HepG2 (cell line): ENCODE results near the gene OR10P1.

Experiments used
- ESRRA ChIP-seq: sonication (generic); formaldehyde crosslinking; IDR thresholded peaks from 2 replicates; pipeline ENCODE4 v1.5.1; 2020; ENCODE audit warnings: mild to moderate bottlenecking, low read depth, missing genetic modification reagents
- MED13 ChIP-seq: sonication (generic); formaldehyde crosslinking; IDR thresholded peaks from 2 replicates; pipeline ENCODE4 v1.5.0; 2020; ENCODE audit warnings: missing genetic modification reagents
- POLR2AphosphoS5 ChIP-seq: IDR thresholded peaks from 2 replicates; pipeline ENCODE4 v1.6.1; 2012; ENCODE audit warnings: low read depth, low read length
- SNAPC2 ChIP-seq: sonication (generic); formaldehyde crosslinking; IDR thresholded peaks from 2 replicates; pipeline ENCODE4 v1.8.1; 2022; ENCODE audit warnings: mild to moderate bottlenecking, missing genetic modification reagents
- TP53 ChIP-seq: sonication (generic); formaldehyde crosslinking; conservative IDR thresholded peaks from 2 replicates; pipeline ENCODE4 v1.4.0; 2020; ENCODE audit warnings: missing genetic modification reagents
- TF ChIP-seq, protein P1 (sequence below): sonication (generic); formaldehyde crosslinking; IDR thresholded peaks from 2 replicates; pipeline ENCODE4 v1.5.0; 2020; ENCODE audit warnings: mild to moderate bottlenecking, missing genetic modification reagents, moderate library complexity
- TF ChIP-seq, protein P2 (sequence below): sonication (generic); formaldehyde crosslinking; IDR thresholded peaks from 2 replicates; pipeline ENCODE4 v1.5.0; 2020; ENCODE audit warnings: missing genetic modification reagents, mild to moderate bottlenecking, borderline replicate concordance

DNA sequence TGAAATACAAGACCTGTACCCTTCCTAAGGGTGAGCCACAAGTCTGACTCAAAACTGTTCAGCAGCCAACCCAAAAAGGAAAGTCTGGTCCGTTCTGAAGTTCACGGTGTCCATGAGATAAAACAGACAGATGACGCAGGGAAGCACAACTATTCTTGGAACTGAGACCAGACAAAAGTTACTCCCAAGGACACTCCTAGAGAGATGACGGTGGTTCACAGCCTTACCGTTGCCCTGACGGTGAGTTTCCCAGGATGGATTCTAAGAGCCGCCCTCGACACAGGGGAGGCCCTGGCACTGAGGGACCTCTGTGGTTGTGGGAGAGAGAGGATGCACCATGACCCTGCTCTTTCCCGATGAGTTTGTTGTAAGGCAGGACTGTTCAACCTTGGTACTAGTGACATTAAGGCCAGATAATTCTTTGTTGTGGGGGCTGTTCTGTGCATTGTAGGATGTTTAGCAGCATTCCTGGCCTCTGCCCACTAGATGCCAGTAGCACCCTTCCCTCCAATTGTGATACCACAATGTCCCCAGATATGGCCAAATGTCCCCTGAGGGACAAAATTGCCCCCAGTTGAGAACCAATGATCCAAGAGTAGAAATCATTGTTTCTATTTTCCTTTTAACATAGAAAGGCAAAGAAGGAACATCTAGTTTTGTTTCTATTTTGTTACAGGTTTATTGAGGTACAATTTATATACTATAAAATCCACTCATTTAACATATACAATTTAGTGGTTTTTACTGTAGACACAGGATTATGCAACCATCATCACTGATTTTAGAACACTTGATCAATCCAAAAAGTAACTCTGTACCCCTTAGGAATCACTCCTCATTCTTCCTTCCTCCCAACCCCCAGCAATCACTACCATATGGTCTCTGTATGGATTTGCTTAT, 23.0 kb downstream of the OR10P1 start:
- TF ChIP-seq MED13 (CRISPR knock-in tag) (no peak), POLR2AphosphoS5 (no peak), SNAPC2 (CRISPR knock-in tag) (no peak), ESRRA (CRISPR knock-in tag) (no peak), TP53 (CRISPR knock-in tag) (no peak)
- TF ChIP-seq, protein P1, sequence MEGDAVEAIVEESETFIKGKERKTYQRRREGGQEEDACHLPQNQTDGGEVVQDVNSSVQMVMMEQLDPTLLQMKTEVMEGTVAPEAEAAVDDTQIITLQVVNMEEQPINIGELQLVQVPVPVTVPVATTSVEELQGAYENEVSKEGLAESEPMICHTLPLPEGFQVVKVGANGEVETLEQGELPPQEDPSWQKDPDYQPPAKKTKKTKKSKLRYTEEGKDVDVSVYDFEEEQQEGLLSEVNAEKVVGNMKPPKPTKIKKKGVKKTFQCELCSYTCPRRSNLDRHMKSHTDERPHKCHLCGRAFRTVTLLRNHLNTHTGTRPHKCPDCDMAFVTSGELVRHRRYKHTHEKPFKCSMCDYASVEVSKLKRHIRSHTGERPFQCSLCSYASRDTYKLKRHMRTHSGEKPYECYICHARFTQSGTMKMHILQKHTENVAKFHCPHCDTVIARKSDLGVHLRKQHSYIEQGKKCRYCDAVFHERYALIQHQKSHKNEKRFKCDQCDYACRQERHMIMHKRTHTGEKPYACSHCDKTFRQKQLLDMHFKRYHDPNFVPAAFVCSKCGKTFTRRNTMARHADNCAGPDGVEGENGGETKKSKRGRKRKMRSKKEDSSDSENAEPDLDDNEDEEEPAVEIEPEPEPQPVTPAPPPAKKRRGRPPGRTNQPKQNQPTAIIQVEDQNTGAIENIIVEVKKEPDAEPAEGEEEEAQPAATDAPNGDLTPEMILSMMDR = peak; percentile 66
- TF ChIP-seq, protein P2, sequence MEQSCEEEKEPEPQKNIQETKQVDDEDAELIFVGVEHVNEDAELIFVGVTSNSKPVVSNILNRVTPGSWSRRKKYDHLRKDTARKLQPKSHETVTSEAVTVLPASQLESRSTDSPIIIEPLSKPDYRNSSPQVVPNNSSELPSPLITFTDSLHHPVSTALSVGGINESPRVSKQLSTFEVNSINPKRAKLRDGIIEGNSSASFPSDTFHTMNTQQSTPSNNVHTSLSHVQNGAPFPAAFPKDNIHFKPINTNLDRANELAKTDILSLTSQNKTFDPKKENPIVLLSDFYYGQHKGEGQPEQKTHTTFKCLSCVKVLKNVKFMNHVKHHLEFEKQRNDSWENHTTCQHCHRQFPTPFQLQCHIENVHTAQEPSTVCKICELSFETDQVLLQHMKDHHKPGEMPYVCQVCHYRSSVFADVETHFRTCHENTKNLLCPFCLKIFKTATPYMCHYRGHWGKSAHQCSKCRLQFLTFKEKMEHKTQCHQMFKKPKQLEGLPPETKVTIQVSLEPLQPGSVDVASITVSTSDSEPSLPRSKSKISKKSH (CRISPR knock-in tag) = no peak
